GM18868 (cell line): ENCODE results near the gene FAM241A.
"Not testable (repeated sequence)": the region's sequence is repeated elsewhere in the genome, so short reads cannot be mapped to it uniquely, and the experiment has no call there.

ENCODE experiments used
- ATAC-seq: cut with Tn5 transposase; IDR thresholded peaks from one replicate; pipeline ENCODE4 v1.9.1; 2021; ENCODE audit warnings: mild to moderate bottlenecking, moderate library complexity; ENCODE audit not compliant: unreplicated experiment

The FAM241A gene

DNA sequence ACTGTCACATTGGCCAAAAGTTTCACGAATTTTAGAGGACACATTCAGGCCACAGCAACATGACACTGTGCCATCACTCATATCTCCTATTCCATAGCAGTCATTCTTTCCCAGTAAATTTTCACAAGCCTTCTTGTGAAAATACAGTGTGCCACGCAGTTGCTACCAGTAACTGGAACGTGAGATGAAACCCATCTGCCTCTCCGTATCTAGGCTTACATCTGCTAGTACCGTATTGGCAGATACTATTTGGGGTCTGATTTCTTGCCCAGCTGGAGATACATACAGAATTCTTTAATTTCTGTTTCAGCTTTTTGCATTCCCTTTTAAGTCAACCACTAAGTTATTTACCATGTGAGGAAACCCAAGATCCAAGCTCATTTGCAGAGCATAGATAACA is 8.7 kb upstream of the FAM241A start:
- ATAC-seq = no peak

DNA sequence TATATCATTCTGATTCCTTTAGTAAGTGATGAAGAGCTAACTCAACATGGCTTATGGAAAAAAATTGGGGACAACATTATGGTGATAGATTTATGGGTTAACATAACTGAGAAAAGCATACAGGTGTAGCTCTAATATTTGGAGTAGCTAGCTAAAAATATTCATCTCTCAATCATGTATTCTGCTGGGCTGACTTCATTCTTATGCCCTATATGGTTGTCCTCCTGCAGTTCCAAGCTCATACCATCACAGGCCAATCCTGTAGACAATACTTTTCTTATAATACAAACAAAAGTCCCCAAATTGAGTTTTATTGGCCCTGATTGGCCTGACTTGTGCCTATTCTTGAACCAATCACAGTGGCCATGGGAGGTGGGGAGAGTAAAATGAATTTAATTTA is 6.7 kb upstream of the FAM241A start:
- ATAC-seq = no peak

DNA sequence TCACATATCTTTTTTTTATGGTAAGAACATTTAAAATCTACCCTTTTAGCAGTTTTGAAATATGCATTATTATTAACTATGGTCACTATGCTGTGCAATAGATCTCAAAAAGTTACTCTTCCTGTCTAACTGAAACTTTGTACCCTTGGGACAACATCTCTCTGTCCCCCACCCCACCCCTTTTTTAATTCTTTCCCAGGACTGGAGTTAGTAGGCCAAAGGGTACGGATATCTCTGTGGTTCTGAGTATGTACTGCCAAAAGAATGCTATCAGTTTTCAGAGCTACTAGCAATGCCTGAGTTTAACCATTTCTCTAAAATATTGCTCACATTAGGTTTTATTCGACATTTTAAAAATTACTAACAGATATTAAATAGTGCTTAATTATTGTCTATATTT is 4.7 kb upstream of the FAM241A start:
- no peak for ATAC-seq

DNA sequence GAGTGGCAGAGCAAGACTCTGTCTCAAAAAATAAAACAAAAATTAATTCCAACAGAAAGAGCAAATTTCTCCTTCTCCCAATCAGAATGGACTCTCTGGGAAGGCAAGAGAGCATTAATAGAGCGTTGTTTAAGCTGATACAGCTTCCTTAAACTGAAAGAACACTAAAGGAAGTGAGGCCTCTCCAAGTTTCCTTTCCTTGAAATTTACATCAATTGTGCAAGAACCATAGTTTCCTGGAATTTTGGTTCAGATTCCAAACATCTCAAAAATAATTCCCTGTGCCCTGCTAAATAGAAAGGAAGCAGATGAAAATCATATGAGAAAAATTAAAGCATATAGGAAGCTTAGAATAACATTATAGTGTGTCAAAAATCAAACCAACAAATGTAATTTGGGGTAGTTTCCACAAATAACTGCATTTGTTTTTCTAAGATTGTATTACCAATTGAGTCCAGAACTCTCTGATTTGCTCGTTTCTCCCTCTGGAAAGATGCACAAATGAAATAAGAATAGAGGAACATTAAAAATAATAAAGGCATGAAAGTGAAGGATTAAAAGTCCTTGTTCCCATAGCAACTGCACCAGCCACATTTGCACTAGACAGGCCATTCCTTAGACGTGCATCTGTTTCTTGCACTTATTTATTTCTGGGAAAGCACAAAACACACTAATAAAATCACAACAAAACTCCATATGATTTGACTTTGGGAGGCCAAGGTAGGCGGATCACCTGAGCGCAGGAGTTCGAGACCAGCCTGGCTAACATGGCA is 3.7 kb upstream of the FAM241A start:
- no peak for ATAC-seq

DNA sequence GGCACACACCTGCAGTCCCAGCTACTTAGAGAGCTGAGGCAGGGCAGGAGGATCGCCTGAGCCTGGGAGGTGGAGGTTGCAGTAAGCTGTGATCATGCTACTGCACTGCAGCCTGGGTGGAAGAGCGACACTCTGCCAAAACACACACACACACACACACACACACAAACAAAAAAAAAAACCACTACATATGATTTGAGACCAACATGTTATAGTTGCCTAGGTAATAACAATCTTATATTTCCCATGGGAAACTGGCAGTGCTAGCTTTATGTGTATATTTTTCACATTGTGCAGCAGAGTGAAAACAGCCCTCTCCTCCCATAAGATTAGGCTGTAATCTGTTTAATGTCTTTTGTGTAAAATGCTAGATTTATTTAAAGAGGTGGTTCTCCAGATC is 3.1 kb upstream of the FAM241A start:
- no peak for ATAC-seq

DNA sequence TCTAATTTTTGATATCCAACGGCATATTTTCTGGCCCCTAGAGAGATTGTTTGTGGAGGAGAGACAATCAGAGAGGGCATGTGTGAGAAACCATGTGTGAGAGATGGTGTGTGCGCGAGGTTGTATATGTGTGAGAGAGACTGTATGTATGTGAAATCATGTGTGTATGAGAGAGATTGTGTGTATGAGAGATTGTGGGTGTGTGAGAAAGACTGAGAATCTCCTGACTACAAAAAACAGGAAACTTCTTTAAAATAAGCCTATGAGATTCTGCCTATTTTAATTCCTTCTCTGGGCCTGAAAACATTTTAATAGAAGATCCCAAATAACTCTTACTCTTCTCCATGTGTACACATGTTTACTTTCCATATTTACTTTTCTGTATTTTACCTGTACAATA is 1.5 kb upstream of the FAM241A start:
- ATAC-seq = no peak

DNA sequence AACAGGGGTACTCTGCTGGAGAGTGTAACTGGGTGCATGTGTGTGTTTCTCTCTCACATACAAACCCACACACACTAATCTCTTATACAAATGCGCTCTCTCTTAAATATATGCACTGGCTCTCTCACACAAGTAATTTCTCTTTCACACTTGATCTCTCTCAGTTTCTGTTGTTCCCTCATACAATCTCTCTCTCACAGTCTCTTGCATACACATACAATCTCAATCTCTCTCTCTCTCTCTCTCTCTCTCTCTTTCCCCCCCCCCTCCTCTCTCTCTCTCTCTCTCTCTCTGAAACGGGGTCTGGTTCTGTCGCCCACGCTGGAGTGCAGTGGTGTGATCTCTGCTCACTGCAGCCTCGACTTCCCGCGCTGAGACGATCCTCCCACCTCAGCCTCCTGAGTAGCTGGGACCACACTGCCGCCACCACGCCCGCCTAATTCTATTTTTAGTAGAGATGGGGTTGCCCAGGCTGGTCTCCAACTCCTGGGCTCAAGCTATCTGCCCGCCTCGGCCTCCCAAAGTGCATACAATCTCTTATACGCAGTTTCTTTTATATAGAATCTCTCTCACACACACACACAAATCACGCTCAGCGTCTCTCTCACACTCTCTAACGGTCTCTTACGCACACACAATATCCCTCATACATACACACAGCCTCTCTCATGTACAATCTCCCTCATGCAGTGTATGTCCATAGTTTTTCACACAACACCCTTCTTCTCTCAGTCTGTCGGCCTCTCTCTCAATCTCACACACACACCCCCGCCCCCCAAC is 518 bp upstream of the FAM241A start:
- ATAC-seq = no peak

DNA sequence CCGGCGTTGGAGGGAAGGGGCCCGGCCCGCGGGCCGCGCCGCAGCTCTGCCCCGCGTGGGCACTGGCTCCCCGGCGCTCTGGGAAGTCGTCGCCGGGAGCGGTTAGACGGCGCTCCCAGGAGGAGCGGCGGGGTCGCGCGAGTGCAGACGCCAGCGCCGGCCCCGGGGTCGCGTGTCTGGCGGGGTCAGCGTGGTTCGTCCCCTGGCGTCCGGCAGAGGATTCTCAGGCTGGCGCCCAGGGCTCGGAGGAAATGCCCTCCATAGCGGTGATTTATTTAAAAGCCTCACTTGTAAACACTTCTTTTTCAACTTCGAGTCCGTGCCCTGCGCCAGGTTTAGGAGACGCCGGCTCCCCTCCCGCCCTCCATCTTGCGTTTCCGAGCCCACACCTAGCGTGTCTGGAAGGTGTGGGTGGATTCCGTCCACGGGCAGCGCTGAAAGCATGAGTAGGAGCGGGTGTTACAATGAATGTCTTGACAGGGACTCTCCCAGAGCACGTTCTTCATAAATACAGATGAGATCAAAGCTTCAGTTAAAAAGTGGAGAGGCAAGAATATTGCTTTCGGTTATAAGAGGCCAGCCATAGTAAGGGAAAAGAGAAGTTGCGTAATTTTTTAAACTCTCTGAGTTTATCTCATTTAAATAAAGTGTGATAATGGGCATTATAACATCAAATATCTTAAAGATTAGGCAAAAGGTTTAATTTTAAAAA is 692 bp downstream of the FAM241A start:
- ATAC-seq = peak; percentile 55

DNA sequence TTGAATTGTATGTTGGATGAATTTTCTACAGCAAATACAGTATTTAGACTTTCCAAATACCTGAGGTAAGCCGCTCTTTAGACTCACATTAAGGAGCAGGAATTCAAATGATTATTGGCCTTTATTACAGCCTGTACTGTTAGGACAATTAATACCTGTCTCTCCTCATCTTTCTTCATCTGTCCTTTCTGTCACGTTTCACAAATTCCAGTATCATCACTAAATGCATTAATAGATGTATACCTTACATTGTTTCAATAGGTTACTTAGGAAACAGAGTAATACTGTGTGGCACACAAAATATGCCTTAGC is 1.2 kb downstream of the FAM241A start:
- no peak for ATAC-seq

DNA sequence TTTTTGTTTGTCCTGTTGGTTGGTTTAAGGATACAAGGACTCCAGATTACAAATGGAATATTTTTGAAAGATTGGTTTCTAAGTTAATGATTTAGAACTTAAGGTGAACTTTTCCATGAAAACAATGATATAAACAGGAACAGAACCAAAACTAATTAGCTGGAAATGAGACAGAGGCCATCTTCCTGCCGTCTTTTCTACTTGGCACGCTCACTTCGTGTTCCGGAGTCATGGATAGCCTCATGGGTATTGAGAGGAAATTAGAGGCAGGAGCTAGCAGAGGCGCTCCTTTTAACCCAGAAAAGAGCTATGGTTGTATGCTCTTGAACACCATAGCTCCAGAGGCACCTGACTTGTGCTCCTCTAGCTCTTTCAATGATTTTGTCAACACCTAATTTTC is 2.4 kb downstream of the FAM241A start:
- no peak for ATAC-seq

DNA sequence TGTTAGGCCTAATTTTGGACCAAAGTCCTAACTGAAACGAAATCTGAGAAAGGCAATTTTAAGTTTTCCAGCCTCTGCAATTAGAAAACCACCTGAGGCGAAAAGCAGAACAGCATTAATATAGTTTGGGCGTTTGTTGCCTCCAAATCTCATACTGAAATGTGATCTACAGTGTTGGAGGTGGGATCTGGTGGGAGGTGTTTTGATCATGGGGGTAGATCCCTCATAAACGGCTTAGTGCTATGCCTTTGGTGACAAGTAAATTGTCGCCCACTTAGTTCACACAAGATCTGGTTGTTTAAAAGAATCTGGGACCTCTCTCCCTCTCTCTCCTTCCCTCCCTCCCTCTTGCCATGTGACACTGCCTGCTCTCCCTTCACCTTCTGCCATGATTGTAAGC is 5.7 kb downstream of the FAM241A start:
- ATAC-seq = no peak

DNA sequence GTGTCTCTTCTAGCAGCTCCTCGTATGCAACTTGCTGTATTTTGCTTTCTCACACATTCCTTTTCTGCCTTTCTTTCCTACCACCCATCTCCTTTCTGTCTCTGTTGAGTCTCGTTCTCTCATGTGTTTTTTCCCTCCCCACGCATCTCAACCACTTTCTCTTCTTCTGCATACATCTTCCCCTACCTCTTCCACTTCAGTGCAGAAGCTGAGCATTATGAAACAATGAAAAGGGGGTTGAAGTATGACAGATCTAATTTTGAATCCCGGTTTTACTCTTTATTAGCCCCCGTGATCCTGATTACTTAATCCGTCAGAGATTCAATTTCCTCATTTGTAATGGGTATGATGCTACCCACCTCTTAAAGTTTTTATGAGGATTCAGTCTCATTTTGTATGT is 7.3 kb downstream of the FAM241A start:
- no peak for ATAC-seq

DNA sequence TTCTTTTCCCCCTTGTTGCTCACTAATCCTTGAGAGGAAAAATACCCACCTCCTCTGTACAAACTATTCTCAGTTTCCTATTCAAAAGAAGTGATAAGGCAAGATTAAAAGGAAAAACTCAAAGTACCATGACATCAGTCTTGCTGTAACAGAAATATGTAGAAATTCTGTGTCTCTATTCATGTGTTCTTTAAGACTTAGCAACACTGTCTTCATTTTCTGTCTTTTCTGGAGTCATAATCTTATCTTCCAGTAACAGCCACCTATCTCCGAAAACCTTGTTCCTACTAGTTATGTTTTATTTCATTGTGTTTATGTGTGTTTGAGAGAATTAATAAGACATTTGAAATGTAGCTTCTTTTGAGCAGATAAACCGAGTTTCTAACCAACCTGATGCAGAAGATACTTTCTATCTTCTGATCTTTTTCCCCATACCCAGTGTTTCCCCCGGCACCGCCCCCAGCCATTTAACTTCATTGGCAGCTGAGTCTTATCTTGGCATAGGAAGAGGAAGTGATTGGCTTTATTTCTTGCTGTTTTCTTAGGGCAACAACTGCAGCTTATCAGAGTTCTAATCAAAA is 8.0 kb downstream of the FAM241A start:
- ATAC-seq = no peak

DNA sequence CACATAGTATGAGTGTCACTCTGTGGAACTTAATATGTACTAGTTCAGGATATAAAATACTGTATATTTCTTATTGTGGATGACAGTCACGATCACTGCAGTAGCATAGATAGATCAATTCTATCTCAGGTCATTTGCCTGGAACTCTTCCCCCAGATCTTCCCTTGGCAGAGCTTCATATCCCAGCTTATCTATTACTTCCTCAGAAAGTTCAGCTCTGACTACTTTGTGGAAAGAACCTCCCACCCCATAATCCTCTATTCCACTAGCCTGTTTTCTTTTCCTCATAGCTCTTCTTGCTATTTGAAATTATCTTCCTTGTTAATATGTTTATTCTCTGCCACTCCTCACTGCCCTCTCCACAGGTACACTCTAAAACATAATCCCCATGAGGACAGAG is 10.9 kb downstream of the FAM241A start:
- no peak for ATAC-seq

DNA sequence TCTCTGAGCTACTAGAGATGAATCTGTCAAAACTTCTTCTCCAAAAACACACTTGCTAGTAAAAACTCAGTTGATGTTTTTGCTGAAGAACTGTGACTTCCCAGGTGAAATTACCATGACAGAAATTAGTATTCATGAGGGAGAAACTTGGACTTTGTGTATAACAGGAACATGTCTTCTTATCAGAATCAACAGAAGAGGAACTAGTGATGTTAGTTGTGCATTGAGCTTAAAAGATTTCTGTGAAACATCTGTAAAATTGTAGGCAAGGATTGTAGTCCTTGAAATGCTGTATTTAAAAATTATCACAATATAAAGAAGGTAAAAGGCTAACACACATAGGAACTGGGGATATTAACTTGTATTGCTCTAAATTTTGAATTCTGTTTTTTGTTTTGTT is 11.3 kb downstream of the FAM241A start:
- no peak for ATAC-seq

DNA sequence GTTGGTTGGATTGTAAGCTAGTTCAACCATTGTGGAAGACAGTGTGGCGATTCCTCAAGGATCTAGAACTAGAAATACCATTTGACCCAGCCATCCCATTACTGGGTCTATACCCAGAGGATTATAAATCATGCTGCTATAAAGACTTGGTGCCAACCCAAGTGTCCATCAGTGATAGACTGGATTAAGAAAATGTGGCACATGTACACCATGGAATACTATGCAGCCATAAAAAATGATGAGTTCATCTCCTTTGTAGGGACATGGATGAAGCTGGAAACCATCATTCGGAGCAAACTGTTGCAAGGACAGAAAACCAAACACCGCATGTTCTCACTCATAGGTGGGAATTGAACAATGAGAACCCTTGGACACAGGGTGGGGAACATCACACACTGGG is 18.5 kb downstream of the FAM241A start:
- not testable (repeated sequence) for ATAC-seq

DNA sequence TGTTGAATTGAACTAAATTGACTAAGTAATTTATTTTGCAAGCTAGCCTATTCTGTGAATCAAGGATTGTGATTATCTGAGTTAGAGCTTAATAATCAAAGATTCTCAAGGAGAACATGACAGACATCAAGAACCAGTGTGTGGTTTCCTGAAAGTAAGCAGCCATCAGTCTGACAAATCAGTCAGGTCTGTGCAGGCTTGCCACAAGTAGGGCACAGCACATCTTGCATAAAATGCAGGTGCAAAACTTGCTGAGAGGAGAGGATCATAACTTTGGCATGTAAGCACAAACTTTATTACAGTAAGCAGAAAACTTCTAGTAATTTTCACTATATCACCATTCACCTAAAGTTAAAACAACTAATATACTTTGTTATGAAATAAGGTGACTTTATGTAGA is 22.5 kb downstream of the FAM241A start:
- no peak for ATAC-seq

DNA sequence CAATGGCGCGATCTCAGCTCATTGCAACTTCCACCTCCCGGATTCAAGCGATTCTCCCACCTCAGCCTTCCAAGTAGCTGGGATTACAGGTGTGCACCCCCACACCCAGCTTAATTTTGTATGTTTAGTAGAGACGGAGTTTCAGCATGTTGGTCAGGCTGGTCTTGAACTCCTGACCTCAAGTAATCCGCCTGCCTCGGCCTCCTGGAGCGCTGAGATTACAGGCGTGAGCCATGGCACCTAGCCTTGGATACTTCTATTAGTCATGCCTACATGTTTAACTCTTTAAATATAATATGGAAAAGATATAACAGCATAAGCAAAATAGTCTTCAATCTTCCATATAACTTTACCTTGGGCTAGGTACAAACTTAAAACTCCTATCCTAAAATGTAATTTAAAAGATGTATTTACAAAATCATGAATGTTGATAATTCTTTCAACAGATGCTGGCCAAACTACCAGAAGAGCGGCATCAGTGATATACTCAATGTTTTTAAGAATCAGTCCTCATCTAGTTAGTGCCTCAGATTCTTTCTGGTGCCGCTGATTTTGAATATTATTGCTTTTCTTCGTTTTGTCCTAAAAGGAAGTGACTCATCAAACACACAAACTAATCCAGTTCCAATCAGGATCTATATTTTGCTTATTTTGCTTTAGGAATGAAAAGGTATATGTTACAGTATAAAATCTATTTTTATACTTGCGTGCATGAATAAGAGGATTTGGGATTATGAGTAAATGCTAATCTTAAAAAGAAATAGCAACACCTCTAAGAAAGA is 23.7 kb downstream of the FAM241A start:
- no peak for ATAC-seq

DNA sequence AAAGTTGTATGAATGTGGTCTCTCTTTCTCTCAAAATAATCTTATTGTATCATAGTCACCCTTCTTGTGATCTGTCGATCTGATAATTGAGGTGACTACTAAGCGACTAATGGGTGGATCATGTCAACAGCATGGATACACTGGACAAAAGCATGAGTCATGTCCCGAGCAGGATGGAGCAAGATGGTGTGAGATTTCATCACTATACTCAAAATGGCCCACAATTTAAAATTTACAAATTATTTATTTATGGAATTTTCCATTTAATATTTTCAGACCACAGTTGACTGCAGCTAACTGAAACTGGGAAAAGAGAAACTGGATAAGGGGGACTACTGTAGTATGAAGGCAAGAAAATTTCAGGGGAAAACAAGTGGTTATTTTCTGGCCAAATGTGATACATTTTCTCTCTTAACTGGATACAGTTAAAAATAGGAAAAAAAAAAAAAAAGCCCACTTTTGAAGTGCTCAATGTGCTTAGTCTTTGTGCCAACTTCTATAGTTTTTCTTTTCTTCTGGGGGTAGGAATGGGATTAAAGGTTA is 25.3 kb downstream of the FAM241A start:
- no peak for ATAC-seq

DNA sequence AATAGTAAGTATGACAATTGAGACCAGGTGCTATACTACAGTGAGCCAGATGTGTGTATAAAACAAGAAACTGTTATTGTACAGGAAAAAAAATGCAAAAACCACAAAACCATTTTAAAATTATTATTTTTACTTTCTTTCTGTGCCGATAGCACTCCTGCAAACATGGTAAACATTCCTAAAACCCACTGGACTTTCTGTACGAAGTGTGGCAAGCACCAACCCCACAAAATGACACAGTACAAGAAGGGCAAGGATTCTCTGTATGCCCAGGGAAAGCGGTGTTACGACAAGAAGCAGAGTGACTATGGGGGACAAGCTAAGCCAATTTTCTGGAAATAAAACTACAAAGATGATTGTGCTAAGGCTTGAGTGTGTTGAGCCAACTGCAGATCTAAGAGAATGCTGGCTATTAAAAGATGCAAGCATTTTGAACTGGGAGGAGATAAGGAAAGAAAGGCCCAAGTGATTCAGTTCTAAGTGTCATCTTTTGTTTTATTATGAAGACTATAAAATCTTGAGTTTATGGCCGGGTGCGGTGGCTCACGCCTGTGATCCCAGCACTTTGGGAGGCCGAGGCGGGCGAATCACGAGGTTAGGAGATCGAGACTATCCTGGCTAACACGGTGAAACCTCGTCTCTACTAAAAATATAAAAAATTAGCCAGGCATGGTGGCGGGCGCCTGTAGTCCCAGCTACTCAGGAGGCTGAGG is 26.0 kb downstream of the FAM241A start:
- not testable (repeated sequence) for ATAC-seq
